Measurements from ENCODE around the gene GPR39.
"Not testable (repeated sequence)": the region's sequence is repeated elsewhere in the genome, so short reads cannot be mapped to it uniquely, and the experiment has no call there.

The GPR39 gene

DNA sequence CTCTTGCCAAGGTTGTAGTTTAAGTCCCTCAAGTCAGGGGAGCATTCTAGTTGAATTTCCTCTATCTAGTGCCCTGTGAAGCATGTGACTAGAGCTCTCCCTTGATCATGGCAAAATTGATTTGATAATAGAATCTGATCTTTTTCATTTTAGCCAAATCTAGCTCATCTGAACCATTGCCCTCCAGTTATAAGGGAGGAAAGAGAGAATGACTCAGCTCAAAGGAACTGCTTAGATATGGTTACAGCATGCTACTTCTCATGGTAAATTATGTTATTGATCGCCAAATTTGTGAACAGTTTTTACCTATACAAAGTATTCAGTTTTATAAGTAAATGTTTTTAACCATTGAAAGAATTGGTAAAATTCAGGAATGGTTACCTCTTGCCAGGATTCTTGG, 100.8 kb downstream of the GPR39 start:
- DNase-seq: no peak

DNA sequence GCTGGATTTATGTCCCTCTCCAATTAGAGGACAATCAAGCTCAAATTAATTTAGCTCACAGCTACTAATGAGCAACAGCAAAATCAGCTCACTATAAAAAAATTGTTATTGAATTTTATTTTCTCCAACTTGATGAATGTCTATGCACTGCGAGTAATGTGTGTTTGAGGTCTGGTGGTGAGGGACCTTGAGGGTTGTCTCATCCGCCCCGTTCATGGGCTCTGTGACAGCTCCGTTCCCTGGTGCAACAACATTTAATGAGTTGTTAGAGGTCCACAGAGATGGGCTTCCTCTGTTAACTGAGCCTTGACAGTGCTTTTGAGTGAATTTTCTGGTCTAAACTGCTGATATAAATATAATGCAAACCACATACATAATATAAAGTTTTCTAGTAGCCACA, 101.7 kb downstream of the GPR39 start:
- no peak for DNase-seq

DNA sequence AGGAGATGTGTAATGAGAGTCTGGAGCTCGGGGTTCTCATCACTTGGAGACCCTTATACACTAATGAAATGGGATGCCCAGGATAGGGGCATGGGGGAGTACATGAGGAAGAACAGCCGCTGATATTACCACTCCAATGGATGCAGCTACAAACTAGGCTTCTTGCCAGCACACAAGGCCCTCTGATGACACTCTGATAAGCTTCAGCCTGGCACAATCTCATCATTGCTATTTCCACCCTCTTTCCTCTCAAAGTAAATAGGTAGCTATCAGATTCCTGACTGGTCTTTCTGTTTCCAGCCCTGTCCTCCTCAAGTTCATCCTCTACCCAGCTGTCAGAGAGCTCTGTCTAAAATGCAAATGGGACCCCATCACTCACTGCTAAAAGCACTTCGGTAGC, 103.0 kb downstream of the GPR39 start:
- no peak for DNase-seq

DNA sequence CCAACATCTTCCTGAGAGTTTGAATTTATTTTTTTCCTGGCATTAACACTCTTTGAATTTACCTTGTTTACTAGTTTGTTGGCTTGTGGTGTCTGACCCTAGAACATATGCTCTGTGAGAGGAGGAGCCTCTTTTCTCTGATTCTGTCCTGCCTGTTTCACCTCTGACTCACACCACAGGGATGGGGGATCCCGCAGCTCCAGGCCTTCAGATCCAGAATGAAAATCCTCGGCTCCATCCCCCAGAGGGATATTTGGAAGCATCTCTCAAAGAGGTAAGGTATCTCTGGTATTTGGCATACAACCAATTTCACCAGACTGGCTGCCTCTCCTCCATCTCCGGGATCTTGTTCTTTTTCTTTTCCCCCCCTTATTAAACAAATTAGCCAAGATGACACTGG, 104.7 kb downstream of the GPR39 start:
- DNase-seq: no peak

DNA sequence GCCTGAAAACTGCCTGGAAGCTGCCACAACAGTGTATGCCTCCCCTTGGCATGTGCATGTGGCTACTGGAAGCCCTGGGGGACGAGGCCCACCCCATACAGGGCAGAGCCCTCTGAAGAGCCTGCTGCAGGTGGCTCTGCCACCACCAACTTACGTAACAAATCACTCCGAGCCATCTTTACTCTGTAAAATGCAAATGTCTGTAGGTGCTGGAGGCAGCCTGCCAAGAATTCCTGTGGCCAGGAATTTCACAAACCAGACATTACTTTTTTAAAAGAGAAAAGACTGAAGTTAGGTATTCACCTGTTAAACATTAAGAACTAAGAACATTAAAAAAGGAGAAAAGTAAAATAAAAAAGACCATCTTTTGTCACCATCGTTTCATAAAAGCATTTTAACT, 106.3 kb downstream of the GPR39 start:
- DNase-seq: no peak

DNA sequence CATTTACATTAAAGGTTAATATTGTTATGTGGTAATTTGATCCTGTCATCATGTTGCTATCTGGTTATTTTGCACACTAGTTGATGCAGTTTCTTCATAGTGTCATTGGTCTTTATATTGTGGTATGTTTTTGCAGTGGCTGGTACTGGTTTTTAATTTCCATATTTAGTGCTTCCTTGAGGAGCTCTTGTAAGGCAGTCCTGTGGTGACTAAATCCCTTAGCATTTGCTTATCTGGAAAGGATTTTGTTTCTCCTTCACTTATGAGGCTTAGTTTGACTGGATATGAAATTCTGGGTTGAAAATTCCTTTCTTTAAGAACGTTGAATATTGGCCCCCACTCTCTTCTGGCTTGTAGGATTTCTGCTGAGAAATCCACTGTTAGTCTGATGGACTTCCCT, 120.5 kb downstream of the GPR39 start:
- DNase-seq: not testable (repeated sequence)

DNA sequence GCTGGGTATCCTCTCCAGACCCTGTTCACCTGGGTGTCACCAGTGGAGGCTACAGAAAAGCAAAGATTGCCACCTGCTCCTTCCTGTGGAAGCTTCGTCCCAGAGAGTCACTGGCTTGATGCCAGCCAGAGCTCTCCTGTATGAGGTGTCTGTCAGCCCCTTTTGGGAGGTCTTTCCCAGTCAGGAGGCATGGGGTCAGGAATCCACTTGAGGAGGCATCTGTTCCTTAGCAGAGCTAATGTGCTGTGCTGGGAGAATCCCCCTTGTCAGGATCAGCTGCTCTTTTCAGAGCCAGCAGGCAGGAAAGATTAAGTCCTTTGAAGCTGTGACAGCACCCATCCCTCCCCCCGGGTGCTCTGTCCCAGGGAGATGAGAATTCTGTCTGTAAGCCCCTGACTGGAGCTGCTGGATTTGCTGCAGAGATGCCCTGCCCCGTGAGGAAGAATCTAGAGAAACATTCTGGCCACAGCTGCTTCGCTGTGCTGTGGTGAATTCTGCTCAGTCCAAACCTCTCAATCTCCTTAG, 121.8 kb downstream of the GPR39 start:
- DNase-seq: peak; percentile 8

DNA sequence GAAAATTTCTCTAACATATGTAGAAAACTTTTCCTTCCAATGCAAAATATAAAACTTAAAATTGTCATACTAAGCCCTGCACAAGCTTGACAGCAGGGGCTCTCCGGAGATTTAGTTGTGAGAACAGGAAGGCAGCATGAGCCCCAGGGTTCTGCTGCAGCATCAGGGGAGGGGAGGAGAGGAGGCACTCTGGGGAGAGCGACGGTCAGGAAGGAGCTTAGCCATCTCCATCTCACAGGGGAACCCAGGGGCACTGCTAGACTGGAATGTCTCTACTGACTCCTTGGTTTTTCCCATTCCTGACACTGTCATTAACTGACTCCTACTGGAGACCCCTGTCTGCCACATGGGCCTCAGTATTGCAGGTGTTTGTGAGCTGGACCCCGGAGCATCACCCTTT, 123.6 kb downstream of the GPR39 start:
- DNase-seq: no peak

DNA sequence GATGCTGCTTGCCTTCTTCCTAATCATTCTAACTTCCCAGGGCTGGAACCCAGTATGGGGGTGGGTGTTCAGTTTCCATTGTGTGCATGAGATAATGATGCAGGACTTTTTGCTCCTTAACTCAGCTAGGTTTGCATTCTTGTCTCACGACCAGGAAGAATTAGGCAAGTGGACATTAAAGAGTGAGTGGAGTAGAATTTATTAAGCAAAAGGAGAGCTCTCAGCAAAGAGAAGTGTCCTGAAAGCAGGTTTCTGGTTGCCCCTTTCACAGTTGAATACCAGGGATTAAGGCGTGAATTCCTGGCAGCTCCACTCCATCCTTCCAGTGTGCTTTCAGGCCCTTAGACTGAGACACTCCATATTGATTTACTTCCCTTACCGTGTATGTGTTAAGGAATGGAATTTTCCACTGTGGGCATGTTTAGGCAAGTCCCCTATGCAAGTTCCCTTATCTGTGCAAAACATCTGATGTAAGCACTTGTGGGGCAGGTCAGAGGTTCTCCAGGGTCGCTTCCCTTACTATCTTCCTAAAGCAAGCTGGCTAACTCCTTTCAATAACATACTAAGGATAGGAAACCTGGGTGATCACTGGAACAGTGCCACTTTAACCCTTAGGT, 126.5 kb downstream of the GPR39 start:
- DNase-seq: no peak

DNA sequence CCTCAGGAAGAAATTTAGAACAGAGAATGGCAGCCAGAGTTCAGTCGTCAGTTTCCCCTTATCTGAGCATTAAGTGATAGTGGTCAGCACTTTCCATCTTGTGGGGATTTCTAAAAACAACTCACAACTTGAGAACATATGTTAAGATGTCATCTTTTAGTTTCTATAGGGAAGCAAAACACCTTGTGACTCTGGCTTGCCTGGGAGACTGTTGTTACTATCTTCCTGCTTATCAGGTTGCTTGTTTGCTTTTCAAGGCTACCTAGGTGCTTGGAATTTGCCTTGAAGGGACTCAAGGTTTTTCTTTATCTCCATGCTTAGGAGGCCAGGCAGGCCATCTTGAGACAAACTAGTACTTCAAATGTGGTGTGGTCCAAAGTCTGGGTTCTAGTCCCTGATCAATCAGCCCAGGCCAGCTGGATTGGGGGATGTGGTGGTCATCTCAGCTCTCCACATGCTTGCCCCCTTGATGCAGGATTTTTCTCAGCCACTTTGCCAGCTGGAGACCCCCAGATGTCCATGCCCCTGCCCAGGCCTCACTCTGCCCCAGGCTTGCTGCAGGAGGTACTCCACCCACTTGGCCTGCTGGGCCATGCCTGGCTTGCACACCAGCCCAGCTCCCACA, 127.5 kb downstream of the GPR39 start:
- DNase-seq: no peak

DNA sequence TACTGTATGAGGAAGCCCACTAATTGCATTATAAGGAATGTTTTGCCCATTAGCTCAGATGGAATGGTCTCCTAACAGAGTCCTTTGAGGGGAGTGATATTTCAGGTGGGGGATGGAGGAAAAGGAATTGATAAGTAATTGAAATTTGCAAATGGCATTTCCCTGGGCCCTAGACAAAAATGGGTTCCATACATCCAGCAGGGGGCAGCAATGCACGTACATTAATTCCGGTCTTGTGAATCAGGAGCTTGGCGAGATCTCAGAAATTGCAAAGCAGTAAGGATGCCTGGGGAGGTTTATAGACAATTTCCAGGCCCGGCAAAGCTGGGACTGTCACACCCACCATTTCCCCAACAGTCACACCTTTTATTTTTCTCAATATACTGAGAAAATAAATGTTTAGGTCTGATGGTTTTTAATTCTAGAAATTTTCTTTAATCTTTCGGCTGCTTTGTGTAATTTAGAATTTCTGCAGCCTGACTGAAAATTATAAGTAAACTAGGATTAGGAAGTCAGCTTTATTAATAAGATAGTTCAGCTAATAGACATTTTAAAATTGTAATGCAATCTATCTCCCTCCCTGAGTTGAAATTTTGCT, 130.6 kb downstream of the GPR39 start:
- peak; percentile 16 for DNase-seq

DNA sequence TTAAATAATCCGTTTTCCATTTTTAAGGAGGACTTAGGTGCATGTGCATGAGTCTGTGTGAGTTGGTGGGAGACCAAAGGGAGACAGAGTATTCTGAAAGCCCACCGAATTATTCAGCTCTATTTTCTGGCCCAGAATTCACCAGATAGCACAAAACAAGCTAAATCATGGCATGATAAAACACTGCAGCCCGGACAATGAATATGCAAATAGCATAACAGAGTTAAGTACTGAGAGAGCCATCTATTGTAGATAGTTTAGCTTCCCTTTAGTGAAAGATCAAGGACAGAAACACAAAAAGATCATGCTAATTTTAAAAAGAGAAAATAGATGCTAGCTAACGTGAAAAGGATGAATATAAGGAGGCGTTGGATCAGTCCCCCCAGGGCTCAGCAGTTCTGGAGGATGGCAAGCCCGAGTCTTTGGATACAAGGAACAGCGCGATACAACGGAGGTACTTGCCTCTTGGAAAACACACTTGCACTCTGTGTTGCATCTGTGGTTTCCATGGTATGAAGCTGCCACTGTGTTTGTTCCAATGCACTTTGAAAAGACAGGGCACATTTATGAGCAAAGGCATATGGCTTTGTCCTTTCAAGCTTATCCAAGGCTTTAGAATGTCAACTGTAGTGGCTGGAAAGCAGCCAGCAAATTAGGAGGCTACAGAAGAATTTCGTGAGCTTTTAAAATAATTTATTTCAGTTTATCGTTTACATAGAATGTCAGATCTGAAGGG, 133.5 kb downstream of the GPR39 start:
- DNase-seq: no peak

DNA sequence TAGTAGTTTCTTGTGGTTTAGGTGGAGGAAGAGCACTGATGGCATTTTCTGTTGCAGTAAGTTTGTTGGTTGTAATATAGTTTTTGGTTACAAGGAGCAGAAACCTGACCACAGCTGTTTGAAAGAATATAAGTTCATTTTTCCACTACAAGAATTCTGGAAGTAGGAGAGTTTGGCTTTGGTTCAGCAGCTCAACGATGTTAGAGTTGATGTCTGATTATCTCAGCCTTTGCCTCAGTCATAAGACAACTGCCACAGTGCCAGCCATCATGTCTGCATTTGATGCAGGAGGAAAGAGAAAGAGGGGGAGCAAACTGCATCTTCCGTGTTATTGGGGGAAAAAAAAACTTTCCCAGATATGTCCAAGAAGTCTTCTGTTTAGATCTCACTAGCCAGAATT, 134.3 kb downstream of the GPR39 start:
- DNase-seq: no peak

DNA sequence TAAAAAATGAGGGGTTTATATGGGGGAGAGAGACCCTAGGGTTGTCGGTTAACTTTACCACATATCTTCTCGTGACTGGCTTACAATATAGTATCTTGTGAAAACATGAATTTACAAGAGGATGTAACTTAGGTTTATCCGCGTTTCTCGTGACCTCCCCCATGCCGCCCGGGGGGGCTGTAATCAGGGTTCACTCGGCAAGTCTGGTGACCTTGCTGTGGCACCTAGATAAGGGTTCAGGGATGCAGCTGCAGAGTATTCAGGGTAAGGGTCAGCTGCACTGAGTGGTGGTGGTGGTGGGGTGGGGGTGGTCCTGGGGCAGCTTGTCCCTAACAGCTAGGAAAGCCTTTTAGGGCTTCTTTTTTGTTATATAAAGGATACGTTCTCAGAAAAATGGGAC, 141.1 kb downstream of the GPR39 start:
- DNase-seq: no peak

DNA sequence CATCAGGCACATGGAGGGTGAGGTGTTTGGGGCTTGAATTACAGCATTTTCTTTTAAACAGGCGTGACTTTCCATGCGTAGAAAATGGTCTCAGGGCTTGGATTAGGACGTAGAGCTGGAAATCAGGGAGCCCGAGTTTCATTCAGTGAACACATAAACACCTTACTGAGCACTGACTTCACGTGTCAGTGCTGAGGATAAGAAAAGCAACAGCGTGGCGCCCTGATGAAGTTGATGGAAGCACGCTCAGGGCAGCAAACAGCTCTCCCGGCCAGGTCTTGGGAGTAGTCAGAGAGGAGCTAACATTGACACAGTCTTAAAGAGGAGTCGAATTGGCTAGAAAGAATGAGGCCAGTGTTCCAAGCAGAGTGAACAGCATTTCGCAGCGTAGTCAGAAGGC, 142.7 kb downstream of the GPR39 start:
- DNase-seq: no peak

DNA sequence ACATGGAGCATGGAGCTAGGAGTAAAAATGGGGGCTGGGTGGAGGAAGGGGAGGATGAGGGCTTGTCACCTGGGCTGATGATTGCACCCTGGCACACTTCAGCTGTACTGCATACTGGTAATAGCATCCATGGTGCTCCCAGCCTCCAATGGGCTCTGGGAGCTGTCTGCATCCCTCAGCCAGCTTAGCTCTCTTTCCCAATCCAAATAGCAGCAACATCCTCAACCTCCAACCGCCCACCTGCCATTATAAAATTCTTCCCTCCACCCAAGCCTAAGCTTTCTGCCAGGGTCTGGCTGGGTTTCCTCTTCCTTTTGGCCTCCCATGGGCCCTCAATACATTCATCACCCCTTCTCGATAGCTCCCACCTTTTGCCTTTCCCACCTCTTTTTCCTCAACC, 143.3 kb downstream of the GPR39 start:
- DNase-seq: no peak

DNA sequence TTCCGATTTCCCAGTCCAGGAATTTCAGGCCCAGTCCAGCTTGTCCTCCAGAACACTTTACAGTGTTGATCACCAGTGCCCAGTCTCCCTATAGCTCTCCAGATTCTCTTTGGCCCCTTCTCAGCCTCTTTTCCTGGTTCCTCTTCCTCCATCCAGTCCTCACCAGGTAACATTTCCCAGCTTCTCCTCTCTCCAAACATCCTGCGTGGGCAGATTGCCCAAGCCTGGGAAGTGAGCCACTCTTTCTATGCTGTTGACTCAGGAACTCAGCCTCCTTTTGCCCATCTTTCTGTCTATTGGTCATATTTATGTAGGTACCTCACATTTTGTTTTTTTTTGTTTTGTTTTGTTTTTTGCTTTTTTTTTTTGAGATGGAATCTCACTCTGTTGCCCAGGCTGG, 144.0 kb downstream of the GPR39 start:
- no peak for DNase-seq

DNA sequence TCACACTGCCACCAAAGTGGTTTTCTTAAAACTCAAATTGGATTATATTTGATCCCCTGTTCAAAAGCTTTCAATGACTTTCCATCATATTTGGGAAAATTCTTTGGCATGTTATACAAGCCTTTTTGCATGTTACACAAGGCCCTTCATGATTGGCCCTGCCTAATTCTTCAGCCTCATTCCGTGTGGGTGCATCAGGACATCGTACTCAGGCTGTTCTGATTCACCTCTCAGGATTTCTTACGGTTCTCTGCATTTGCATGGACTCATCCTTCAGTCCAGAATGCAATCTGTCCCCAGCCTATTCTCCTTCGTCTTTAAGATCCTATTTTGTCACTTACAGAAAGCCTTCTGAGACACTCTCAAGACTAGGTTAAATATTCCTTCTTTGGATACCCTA, 145.6 kb downstream of the GPR39 start:
- no peak for DNase-seq

DNA sequence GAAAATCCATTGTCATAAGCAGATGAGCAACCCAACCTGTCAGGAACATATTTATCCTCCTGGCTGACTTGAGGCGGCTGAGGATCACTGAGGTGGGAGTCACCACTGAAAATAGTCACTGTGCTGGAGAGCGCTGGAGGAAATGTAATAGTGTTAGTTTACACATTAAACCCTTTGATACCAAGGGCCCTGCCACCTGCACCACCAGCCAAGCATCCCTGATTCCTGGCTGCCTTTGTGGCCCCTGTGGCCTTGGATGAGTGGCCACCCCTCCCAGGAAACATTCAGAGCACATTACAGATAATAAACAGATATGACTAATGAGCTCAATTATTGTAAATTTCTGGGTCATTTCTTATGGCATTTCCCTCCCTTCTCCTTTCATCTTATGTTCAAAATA, 147.5 kb downstream of the GPR39 start:
- DNase-seq: no peak

DNA sequence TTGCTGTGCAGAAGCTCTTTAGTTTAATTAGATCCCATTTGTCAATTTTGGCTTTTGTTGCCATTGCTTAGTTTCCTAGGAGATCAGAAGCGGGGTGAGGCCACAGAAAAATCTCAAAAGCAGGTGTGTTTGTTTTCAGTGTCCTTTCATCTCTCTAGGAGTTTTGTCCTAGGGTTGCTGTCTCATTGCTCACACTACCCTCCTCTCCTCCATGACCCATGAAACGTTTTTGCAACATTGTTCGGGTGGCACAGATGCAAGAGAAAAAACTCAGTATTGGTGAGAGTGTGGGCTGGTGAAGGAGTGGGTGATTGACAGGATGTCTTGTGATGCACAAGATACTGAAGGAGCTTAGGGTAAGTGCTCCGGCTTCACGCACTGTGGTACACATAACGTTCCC, 149.8 kb downstream of the GPR39 start:
- no peak for DNase-seq

DNA sequence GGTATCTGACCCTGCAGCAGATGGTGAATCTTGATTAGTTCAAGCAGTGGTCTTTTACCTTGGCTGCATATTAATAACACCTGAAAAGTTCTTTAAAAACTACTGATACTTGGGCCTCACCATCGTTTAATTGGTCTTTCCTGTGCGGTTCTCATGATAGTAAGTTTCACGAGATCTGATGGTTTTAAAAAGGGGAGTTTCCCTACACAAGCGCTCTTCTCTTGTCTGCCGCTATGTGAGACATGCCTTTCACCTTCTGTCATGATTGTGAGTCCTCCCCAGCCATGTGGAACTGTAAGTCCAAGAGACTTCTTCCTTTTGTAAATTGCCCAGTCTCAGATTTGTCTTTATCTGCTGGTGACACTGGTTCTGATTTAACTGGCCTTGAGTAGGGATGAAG, 151.1 kb downstream of the GPR39 start:
- no peak for DNase-seq

DNA sequence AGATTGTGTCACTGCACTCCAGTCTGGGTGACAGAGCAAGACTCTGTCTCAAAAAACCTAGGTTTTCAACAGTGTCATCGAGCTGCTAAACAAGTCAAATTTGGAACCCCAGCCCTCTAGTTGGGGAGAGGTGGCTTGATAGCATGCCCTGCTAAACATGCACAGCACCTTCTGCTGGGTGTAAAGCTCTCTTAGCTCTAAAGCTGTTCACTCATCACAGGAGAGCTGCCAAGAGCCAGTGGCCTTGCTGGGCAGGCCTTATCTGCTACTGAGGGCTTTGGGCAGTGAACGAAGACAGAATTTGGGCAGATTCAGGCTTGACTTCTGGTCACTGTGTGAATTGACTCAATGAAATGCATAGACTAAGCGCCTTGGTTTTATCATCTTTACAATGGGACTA, 152.1 kb downstream of the GPR39 start:
- no peak for DNase-seq

DNA sequence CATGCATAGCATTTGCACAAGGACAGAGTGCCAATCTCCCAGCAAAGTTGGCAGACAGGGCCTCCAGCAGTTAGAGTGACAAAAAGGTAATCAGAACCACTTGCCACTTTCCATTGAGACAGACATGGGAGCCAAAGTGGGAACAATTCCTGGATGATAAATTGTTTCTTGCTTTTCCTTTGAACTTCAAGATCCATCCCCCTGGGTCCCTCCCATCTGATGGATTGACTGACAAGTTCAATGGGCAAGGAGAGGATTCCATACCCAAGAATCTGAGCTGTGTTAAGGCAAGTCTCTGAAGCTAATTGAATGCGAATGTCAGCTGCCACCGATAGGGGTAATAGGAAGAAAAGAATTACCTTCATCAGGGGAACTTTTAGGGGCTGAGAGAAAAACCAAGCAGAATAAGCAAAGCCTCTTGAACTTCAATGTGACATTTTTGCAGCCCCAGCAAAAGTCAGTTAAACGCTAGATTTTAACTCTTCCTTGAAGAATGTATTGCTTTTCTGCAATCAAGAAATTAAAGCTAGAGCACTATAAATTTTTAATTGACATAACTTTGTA, 156.9 kb downstream of the GPR39 start:
- DNase-seq: no peak

DNA sequence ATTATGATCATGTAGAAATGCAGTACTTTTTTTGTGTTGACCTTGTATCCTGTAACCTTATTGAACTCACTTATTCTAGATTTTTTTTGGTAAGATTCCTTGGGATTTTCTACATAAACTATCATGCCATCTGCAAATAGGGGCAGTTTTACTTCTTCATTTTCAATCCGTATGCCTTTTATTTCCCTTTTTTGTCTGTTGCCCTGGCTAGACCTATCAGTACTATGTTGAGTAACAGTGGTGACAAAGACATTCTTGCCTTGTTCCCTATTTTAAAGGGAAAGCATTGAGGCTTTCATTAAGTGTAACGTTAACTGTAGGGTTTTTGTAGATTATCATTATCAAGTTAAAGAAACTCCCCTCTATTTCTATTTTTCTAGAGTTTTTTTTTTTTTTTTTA, 161.1 kb downstream of the GPR39 start:
- DNase-seq: no peak

Data from SHP77 treated with DMSO at 0.1 percent for 48 hours (cell line).